NT2/D1 (cell line): ENCODE results near the gene TEX14.

Experiments
- SUZ12 ChIP-seq: IDR thresholded peaks from 2 replicates; pipeline ENCODE4 v1.6.1; 2011; ENCODE audit not compliant: insufficient read length, insufficient read depth; ENCODE audit errors: extremely low read depth
- ZNF274 ChIP-seq: IDR thresholded peaks from 2 replicates; pipeline ENCODE4 v1.6.1; 2011; ENCODE audit warnings: mild to moderate bottlenecking, low read depth, low read length

GRCh38 chr17:58515286-58515685 lies 176.6 kb downstream of the TEX14 start:
- TF ChIP-seq ZNF274 (no peak), SUZ12 (no peak)
